HL-60/S4 treated with phorbol 12-myristate 13-acetate at 8.2 ng/mL for 4 days and 3 days (cell line): ENCODE measurements around the gene MYO16.
"Not testable (repeated sequence)": the region's sequence is repeated elsewhere in the genome, so short reads cannot be mapped to it uniquely, and the experiment has no call there.

Experiments
- in situ Hi-C: fragments of 300-500 bp; cut with MboI; formaldehyde crosslinking; loops from 2 replicates; pipeline ENCODE4 v1.15.0; 2022; ENCODE audit warnings: low sequenced_read_pairs

The MYO16 gene

DNA sequence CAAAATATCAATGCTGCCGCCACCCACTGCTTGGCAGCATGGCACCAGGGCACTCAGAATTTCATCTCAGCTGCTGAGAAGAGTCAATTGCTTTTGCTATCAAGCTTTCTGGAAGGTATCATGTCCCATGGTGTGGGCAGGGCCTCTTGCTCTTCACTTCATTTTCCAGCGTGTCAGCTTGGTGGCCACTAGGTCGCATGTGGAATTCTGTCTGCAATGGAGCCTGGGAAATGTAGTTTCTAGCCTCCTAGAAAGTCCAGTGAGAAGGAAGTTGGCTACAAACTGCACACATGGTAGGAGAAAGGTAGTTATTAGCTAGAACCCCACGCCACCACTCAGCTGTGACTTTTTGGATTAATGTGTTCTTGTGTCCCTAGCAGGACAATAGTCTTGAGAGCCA is 105.3 kb downstream of the MYO16 start:
- in situ Hi-C loops, result no loop called here

DNA sequence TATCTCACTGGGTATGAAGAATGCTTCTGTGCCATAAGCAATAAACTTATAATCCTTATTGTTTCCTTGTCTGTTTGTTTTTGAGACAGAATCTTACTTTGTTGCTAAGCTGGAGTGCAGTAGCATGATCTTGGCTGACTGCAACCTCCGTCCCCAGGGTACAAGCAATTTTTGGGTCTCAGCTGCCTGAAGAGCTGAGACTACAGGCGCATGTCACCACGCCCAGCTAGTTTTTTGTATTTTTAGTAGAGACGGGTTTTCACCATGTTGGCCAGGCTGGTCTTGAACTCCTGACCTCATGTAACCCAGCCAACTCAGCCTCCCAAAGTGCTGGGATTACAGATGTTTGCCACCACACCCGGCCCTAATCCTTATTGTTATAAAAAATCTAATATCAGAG is 112.5 kb downstream of the MYO16 start:
- in situ Hi-C loops, result no loop called here

DNA sequence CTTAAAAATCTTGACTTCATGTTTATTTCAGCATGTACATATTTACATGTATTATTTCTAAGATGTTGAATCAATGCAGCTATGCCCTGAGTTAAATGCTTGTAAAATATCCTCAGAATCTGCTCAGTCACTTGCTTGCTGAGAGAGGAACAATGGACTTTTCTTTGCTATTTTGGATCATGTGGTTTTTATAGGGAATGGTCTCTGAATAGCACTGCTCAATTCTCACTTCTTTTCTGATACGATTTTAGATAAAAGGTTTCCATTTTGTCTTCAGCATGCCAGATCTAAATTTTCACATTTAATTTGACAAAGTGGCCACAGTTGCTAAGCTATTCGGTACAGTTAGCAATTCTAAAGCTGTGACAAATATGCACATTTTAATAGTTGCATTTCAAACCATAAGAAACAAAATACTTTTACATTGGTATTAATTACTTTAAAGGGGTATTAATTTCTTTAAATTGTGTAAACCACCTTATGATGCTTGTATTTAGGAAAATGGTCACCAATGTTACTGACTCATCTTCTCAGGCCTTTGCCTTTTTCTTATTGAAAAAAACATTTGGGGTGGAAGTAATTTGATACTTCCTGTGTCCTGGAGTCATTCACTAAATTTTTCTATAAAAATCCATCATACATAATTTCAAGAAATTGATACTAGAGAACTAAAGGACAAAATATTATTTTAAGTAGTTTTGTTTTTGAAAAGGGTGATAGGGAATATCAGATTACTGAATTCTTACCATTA is 113.5 kb downstream of the MYO16 start:
- in situ Hi-C loops, result no loop called here

DNA sequence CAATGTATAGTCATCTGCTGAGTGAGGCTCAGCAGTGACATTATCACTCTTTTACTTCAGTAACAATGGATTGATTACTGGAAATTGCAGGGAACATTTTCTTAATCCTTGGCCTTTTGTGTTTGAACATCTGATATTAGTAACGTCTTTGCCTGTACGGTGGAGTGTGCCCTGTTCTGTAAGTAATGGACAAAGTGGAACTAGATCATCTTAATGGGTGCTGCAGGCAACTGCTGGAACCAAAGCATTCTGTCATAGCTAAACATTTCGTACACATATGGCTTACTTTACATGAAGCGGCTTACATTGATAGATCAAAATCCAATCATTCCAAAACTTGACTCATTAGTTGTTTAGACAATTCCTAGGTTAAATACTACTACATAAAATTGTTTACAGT is 114.1 kb downstream of the MYO16 start:
- in situ Hi-C loops, result no loop called here

DNA sequence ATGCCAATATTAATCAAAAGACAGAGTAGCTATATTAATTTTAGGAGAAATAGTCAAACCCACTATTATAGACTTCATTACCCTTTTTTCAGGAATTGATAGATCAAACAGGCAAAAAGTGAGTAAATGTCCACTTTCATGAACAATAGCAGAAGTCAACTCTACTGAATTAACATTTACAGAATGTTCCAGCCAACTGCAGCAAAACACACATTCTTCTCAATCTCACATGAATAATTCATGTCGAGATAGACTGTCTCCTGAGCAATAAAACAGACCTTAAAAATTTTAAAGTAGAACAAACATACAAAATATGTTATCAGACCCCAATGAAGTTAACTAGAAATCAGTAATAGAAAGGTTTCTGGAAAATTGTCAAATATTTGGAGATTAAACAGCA is 118.4 kb downstream of the MYO16 start:
- in situ Hi-C loops, result no loop called here

DNA sequence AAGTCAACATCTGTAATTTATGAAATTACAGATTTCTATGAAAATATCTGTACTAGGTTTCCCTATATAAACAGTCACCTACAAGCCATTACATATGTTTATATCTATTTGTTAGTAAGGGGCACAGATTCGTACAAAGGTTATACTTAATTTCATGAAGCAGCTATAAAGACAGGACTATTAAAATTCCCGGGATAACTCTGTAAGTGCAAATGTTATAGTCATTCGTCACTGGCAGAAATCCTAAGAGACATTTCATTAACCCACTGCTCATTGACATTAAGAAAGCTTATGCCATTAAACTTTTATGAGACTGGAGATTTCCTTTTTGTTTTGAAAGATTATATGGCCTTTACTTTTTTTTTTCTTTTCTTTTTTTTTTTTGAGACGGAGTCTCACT is 122.9 kb downstream of the MYO16 start:
- in situ Hi-C loops, result no loop called here

DNA sequence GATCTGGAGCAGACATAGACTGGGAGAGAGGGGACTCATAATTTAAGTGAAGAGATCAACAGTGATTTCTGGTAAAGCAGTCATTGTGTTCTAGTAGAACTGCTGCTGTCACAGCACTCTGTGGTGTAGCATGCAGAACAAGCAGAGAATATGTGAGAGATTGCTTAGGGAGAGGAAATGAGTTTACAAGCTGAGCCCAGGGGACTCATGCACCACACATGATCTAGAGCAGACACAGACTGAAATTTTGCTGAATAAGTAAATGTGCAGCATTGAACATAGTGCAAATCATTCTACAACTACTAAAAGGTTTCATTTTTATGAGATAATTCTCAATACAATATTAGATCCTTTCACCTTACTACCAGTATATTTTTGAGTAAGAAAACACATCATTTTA is 125.7 kb downstream of the MYO16 start:
- in situ Hi-C loops, result no loop called here

DNA sequence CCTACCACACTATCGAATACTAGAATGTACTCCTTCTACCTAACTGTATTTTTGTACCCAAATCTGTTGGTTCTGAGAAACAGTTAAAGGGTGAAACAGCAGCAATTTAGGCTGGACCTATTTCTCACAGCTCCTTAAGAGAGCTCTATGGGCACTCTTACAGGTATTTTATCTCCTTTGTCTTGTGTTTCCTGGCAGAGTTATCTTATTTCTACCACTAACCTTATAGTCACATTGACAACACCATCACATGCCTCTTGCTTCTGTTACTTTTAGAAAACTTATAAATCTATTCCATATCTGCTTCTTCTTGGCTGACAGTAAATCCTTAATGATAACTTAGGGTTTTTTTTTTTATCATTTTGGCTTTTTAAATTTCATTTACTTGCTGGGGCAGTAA is 130.7 kb downstream of the MYO16 start:
- in situ Hi-C loops, result no loop called here

DNA sequence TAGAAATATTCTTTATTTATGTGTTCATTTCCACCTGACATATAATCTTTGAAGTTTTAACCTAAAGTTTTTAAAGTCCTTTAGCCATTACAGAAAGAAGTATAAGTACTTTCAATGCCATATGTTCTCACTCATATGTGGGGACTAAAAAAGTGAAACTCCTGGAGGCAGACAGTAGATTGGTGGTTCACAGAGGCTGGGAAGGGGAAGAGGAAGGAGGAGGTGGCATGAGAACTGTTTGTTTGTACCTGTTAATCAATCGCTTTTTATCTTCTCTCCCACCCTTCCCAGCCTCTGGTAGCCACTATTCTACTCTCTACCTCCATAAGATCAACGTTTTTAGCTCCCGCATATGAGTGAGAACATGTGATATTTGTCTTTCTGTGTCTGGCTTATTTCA is 131.1 kb downstream of the MYO16 start:
- in situ Hi-C loops, result no loop called here

DNA sequence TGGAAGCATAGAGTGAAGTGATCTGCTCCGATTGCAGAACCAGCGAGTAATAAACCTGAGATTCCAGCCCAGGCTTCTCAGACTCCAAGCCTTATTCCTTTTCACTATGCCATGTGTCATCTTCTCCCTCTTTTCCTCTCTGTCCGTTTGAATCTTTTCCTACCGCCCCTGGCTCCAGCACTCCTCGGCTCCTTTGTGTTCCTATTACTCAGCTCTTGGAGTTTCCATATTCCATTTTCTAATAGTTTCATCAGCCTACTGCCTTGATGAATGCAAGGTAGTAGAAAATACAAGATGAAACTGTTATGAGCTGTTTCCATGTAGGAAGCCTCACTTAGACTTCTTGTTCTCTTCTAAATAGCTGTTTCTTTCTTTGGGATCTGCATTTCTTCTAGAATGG is 138.6 kb downstream of the MYO16 start:
- in situ Hi-C loops, result no loop called here

DNA sequence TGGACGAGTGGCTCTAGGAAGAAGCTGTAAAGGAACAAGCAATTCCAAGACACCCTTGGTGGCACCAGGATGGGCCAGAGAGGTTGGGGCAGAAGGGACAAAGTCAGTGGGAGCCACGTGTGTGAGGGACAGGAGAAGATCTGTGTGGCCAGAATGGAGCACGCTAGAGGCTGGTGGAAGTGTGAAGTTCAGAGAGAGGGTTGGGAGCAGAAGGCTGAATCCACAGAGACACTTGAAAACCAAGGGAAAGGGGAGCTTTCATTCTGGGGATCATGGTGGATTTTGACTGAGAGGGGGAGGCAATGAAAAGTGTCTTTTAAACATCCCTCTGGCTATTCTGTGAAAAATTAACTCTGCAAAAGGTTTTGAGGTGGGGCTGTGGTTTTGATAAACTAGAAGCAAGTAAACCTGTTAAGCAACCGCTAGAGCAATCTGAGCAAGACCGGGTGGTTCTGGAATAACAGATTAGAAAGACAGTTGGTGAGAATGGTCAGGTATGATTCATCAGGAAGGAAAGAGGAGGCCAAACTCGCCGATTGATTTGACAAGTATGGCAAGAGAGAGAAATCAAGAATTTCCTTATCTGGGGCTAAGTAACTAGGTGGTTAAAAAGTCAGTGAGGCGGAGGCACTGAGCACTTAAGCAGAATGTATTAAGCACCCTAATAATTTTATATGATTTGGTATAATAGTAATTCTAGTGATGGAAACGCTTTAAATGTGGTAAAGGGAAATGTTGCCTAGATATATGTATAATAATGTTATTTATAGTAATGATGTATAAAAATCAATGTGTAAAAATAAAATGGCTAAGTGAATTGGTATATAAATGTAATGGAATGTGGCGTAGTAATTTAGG is 140.0 kb downstream of the MYO16 start:
- in situ Hi-C loops, result no loop called here

DNA sequence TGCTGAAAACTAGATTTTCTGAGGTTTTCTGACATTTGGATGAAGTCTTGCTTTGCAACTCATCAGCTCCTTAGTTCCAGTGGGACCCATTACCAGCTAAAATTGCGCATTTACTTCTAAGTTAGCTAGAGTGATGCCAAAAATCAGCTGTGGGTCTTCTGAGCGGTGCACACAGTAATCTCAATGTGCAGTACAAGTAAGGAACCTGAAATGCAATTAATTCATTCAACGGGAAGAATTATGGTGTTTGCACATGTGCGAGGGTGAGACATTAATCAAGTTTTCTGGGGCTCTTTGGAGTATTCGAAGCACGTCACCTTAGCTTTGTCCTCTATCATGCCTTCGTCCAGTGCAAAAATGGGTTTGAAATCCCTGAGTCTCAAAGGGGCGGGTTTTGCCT is 146.2 kb downstream of the MYO16 start:
- in situ Hi-C loops, result no loop called here

DNA sequence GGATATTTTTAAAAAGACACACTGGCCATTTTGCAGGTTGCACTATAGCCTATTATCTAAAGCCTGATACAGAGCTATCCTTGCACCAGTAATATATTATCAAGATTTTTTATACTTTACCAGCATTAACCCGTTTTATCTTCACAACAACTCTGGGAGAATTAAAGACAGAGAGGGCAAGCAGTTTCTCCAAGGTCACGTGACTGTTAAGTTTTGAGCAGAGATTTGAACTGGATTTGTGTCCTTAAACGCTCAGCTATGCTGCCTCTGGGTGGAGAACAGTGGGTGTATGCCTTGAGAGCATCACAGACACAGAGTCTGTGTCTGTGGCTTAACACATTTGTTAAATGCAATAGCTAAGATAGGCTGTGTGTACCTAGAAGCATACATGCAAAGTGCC is 147.2 kb downstream of the MYO16 start:
- in situ Hi-C loops, result no loop called here

DNA sequence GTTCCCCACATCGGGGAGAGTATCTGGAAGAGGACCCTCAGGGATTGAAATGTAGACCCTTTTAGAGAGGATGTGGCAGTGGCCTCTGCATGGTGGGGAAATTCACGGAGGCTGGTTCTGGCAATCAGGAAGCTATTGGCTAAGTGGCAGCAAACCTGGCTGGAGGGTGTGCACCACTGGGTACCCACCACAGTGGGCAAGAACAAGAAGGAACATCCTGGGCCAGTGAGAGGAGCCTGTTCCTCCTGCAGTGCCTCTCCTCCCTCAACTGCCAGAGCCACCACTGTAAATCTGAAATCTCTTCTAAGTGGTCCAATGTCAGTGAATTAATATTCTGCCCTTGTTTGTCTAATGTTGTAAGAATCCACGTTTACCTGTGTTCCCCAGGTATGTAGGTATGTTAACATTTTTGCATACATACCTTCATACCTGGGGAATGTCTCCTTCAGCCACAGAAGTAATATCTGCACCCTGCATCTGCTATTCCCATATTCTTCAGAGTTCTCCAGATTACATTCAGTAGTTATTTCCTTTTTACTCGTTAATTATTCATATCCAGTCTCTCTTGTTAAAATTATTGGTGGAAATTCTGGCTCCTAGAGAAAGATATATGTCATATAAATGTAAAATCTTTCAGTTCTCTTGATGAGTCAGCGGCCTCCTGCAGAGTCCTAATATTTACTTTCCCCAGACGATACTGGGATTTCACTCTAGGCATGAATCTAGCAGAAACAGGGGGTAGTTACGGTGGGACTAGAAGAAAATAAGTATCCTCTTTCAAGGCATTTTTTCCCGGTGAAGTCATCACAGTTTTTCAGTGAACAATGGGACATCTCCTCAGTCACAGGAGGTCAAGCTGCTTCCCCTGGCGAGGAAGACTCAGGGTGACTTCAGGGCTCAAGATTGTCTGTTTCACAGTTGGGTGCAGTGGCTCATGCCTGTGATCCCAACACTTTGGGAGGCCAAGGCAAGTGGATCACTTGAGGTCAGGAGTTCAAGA is 148.3 kb downstream of the MYO16 start:
- in situ Hi-C loops, result no loop called here

DNA sequence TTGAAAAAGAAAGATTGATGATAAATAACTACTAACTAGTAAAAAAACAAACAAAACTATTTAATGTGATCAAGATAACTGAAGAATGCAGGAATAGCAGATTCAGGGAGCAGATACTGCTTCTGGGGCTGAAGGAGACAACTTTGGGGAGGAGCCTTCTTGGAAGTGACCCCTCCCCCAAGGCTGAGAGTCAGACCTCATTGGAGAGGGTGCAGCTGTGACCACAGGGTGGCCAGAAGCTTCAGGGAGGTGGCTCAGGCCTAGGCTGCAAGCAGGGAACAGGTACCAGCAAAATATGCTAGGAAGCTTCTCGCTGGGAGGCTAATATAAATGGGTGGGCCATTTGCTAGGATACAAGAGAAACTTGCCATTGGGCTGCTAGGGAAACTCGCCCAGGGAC is 149.9 kb downstream of the MYO16 start:
- in situ Hi-C loops, result no loop called here

DNA sequence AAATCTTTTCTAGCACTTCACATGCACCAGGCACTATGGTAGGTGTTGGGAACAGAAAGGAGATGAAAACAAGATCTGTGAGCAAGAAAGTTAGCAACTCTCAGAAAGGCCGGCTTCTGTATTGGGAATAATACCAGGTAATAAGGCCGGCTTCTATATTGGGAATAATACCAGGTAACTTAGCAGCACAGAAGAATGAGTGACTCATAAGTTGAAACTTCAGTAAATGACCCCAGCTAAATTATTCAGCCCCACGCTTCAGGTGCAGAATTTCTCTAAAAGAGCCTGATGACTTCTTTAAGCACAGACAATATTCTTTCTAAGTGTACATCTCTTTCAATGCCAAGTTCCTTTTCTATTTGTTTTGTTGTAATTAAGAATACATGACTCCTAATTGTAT is 151.3 kb downstream of the MYO16 start:
- in situ Hi-C loops, result no loop called here

DNA sequence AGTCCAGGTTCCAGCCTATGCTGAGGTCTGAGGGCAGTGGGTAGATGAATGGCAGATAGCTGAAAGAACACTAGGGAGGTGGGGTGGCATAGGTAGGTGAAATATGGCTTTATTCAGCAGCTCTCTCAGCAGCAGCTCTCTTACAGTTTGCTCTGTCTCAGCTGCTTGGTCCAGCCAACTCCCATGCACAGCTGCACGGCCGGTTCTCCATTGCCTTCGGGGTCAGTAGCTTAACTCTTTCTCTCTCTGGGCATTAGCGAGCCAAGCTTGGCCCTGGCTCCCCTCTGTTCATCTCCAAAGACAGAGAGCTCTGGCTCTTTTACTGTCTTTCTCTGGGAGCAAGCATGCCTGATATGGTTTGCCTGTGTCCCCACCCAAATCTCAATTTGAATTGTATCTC is 151.9 kb downstream of the MYO16 start:
- in situ Hi-C loops, result no loop called here

DNA sequence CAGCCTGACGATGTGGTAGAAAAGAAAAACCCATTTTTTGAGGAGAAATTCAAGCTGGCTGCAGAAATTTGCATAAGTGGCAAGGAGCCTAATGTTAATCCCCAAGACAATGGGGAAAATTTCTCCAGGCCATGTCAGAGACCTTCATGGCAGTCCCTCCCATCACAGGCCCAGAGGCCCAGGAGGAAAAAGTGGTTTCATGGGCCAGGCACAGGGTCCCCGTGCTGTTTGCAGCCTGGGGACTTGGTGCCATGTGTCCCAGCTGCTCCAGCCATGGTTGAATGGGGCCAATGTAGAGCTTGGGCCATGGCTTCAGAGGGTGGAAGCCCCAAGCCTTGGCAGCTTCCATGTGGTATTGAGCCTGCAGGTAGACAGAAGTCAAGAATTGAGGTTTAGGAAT is 153.1 kb downstream of the MYO16 start:
- in situ Hi-C loops, result not testable (repeated sequence)

DNA sequence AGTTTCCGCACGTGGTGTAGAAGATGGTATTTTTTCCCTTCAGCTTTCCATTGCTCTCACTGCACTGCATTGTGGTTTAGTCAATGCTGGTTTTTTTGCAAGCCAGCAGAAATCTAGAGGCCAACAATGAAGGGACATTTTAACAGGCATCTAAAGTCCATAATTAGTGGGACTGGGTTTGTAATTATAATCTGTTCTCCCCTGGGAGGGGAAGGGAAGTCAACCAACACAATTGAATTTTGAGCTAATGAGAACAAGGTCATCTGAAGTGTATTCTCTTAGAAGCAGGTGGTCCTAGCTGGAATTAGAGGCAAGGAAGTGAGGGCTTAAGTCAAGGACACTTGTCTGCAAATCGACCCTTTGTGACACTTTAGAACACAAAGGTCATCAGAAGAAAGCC is 156.4 kb downstream of the MYO16 start:
- in situ Hi-C loops, result no loop called here

DNA sequence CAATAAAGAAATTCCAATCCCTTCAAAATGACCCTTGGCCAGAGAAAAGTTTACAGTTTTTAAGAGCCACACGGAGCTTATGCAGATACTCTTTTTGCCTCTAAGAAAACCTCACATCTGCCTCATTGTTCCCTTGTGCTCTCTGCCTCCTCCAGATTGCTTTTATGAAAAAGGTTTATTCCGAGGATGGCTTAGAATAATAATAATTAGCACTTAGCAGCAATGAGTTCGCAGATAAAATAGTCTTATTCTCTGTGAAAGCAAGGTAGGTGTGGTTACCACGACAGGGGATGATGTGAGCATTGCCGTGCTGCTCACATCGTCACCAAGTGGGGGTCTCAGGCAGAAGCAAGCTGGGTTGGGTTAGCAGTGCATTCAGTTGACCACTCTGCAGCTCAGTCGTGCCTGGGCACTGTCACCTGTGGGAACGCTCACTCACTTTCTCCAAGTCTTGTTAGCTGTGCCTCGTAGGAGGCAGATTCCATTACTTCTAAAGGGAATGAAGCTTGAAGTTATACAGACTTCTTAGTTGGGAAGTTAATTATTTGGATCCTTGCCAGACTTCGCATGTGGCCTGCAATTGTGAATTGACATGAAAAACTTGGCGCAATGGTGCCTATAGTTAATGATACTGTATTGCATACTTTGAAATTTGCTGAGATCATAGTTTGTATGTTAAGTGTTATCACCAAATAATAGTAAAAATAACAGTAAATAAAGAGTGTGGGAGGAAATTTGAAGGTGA is 157.2 kb downstream of the MYO16 start:
- in situ Hi-C loops, result no loop called here
